Activated CD8-positive, alpha-beta T cell treated with anti-CD3 and anti-CD28 coated beads for 36 hours (primary cell): ENCODE results near the gene OTUD5. TPM values are rescaled to one million over a fixed set of nuclear protein-coding genes. Genes with fewer than 3 reads are reported as not detected.

Source experiments
- ATAC-seq: fragments of 200-7000 bp; cut with Tn5 transposase; one replicate; pipeline ENCODE4 v1.10.0; 2021; ENCODE audit warnings: mild to moderate bottlenecking, moderate library complexity
- CTCF ChIA-PET: fragments of 350-600 bp; sonication (Branson Sonifier 250); formaldehyde crosslinking; loops from one replicate; lab custom pipeline; 2021; ENCODE audit warnings: antibody characterized with exemption; lab: Charles Lee
- POLR2A ChIA-PET: fragments of 350-600 bp; sonication (Branson Sonifier 250); formaldehyde crosslinking; loops from one replicate; lab custom pipeline; 2021; ENCODE audit warnings: antibody characterized with exemption; lab: Charles Lee
- DNase-seq: peaks from one replicate; pipeline ENCODE4 v3.0.0-alpha.2; 2020
- H3K27ac Mint-ChIP-seq: one replicate; pipeline ENCODE4 v1.8.0; 2021; ENCODE audit warnings: mild to moderate bottlenecking, mixed read lengths
- H3K27me3 Mint-ChIP-seq: one replicate; pipeline ENCODE4 v1.8.0; 2021; ENCODE audit warnings: mixed read lengths
- H3K36me3 Mint-ChIP-seq: one replicate; pipeline ENCODE4 v1.8.0; 2021; ENCODE audit warnings: low read depth, mixed read lengths
- H3K4me1 Mint-ChIP-seq: one replicate; pipeline ENCODE4 v1.8.0; 2021; ENCODE audit warnings: low read depth, mixed read lengths
- H3K4me3 Mint-ChIP-seq: one replicate; pipeline ENCODE4 v1.8.0; 2021; ENCODE audit warnings: mild to moderate bottlenecking, moderate library complexity, mixed read lengths
- H3K9me3 Mint-ChIP-seq: one replicate; pipeline ENCODE4 v1.8.0; 2021; ENCODE audit warnings: mixed read lengths
- CTCF ChIP-seq: fragments of 200-600 bp; IDR thresholded peaks from one replicate; pipeline ENCODE4 v1.8.0; 2022; ENCODE audit warnings: antibody characterized with exemption, mild to moderate bottlenecking
- intact Hi-C: fragments of 100-400 bp; cut with micrococcal nuclease; formaldehyde crosslinking; loops from one replicate; pipeline ENCODE4 v1.10.0; 2022
- total RNA-seq, 2 experiments: library from RNA; stranded (reverse); gene quantifications; one replicate each; pipeline ENCODE4 v1.2.3, GENCODE V29; 2021

Gene OTUD5
- total RNA-seq = 10 to 100 TPM; 50.6 to 51.5 TPM

- peak; percentile 83 for DNase-seq
- ChIA-PET CTCF (interaction anchor here (1.6 kb wide), 1 partner anchor 51 kb away, joined by 4 read pairs; no protein-coding TSS in a partner anchor), POLR2A (interaction anchor here (1.0 to 4.7 kb wide), 9 partner anchors 12 to 85 kb away, joined by 3 to 48 read pairs (median 7); partner anchors contain the start of gene SLC35A2)
- no peaks in the 10 kb centered on the region for H3K9me3 Mint-ChIP-seq
- ATAC-seq = peak; percentile 65
- intact Hi-C loops = loop anchor here (10.0 kb wide), 1 partner anchor 47 kb away; the partner anchor contains the start of gene GRIPAP1
- peaks cover 48% of the 10 kb centered on the region for H3K4me1 Mint-ChIP-seq
- TF ChIP-seq CTCF = no peak
- H3K27me3 Mint-ChIP-seq = no peaks in the 10 kb centered on the region
- peak within 1 kb of the TSS; percentile 100 for H3K27ac Mint-ChIP-seq
- peak within 1 kb of the TSS; percentile 98 for H3K4me3 Mint-ChIP-seq
- peaks cover 17% of the 10 kb centered on the region for H3K36me3 Mint-ChIP-seq
These were observed at the start of gene OTUD5 for GRCh38 chrX:48957477-48957826. TSS of gene OTUD5 (minus strand) at chrX:48957607. CDS start at chrX:48957570, 37 bp downstream.

GRCh38 chrX:49003696-49004095 lies 46.3 kb upstream of the OTUD5 start:
- Mint-ChIP-seq H3K4me1 (peaks cover 21% of the 10 kb centered on the region), H3K27me3 (no peaks in the 10 kb centered on the region), H3K27ac (peak overlapping the region; percentile 63), H3K4me3 (peak overlapping the region; percentile 55), H3K9me3 (no peaks in the 10 kb centered on the region), H3K36me3 (peaks cover 19% of the 10 kb centered on the region)
- ChIA-PET POLR2A (no interaction called here), CTCF (no interaction called here)
- TF ChIP-seq CTCF = no peak
- DNase-seq (no peak), ATAC-seq (no peak)
- intact Hi-C loops = loop anchor here (10.0 kb wide), 1 partner anchor 49 kb away; the partner anchor contains the start of gene OTUD5

- Mint-ChIP-seq H3K4me1 (peaks cover 33% of the 10 kb centered on the region), H3K4me3 (peak within 1 kb of the TSS; percentile 100), H3K9me3 (no peaks in the 10 kb centered on the region), H3K36me3 (peaks cover 31% of the 10 kb centered on the region), H3K27ac (peak within 1 kb of the TSS; percentile 99), H3K27me3 (no peaks in the 10 kb centered on the region)
- TF ChIP-seq CTCF = no peak
- CTCF ChIA-PET = interaction anchor here (0.9 kb wide), 1 partner anchor 56 kb away, joined by 4 read pairs; no protein-coding TSS in a partner anchor
- intact Hi-C loops = loop anchor here (10.0 kb wide), 1 partner anchor 48 kb away; the partner anchor contains the start of gene OTUD5
- POLR2A ChIA-PET = interaction anchor here (0.7 to 1.5 kb wide), 7 partner anchors 10 to 185 kb away, joined by 3 to 5 read pairs (median 3); partner anchors contain the start of gene SLC35A2
- DNase-seq = peak; percentile 84
- ATAC-seq = peak; percentile 83
These were observed 44.9 kb upstream of the OTUD5 start, which contains the start of gene GRIPAP1 for GRCh38 chrX:49002091-49002935. TSS of gene GRIPAP1 (minus strand) at chrX:49002264. CDS start at chrX:49002229, 35 bp downstream.

GRCh38 chrX:49001521-49002090 lies 44.2 kb upstream of the OTUD5 start:
- POLR2A ChIA-PET = interaction anchor here (1.0 to 1.5 kb wide), 5 partner anchors 10 to 90 kb away, joined by 3 to 5 read pairs (median 3); partner anchors contain the start of gene SLC35A2
- H3K27me3 Mint-ChIP-seq = no peaks in the 10 kb centered on the region
- intact Hi-C loops = loop anchor here (10.0 kb wide), 1 partner anchor 47 kb away; the partner anchor contains the start of gene OTUD5
- peak overlapping the region; percentile 100 for H3K4me3 Mint-ChIP-seq
- peak; percentile 76 for DNase-seq
- CTCF ChIA-PET = interaction anchor here (0.9 kb wide), 1 partner anchor 55 kb away, joined by 4 read pairs; no protein-coding TSS in a partner anchor
- H3K4me1 Mint-ChIP-seq = peaks cover 39% of the 10 kb centered on the region
- no peaks in the 10 kb centered on the region for H3K9me3 Mint-ChIP-seq
- peak; percentile 60 for ATAC-seq
- H3K36me3 Mint-ChIP-seq = peaks cover 38% of the 10 kb centered on the region
- peak overlapping the region; percentile 99 for H3K27ac Mint-ChIP-seq
- no peak for TF ChIP-seq CTCF
